ENCODE results near the gene TBC1D4. TPM values are rescaled to one million over a fixed set of nuclear protein-coding genes. Genes with fewer than 3 reads are reported as not detected.
"Not testable (repeated sequence)": the region's sequence is repeated elsewhere in the genome, so short reads cannot be mapped to it uniquely, and the experiment has no call there.

Gene TBC1D4
- total RNA-seq, 1 donor from 2014 or later: 26.1 TPM

DNA sequence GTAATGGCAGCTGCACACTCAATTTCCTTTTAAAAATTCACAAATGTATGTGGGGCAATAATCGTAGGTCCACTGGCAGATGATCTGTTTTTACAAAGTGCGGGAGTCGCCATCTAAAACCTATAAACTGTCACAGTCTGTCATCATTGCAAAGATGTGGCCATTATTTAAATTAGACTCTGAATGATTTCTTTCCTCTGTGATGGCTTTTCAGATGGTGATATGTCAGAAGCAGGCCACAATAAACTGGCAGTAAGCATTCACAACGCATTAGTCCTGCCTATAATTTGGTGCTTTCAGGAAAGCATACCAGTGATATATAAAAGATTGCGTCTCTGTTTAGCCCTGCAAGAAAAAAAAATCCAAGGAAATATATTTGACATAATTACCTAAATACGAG is 226.8 kb downstream of the TBC1D4 start:
- TF ChIP-seq, protein P1, sequence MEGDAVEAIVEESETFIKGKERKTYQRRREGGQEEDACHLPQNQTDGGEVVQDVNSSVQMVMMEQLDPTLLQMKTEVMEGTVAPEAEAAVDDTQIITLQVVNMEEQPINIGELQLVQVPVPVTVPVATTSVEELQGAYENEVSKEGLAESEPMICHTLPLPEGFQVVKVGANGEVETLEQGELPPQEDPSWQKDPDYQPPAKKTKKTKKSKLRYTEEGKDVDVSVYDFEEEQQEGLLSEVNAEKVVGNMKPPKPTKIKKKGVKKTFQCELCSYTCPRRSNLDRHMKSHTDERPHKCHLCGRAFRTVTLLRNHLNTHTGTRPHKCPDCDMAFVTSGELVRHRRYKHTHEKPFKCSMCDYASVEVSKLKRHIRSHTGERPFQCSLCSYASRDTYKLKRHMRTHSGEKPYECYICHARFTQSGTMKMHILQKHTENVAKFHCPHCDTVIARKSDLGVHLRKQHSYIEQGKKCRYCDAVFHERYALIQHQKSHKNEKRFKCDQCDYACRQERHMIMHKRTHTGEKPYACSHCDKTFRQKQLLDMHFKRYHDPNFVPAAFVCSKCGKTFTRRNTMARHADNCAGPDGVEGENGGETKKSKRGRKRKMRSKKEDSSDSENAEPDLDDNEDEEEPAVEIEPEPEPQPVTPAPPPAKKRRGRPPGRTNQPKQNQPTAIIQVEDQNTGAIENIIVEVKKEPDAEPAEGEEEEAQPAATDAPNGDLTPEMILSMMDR (IDR thresholded peaks at IDR 0.05): no peak
- H3K27ac ChIP-seq: no peak overlapping the region
- ATAC-seq (no peak), DNase-seq (no peak)
- intact Hi-C loops (cut with DNase I): no loop called here
- H3K27me3 ChIP-seq: no peaks in the 10 kb centered on the region
- no peaks in the 10 kb centered on the region for H3K36me3 ChIP-seq
- no peaks in the 10 kb centered on the region for H3K9me3 ChIP-seq
- no peaks in the 10 kb centered on the region for H3K4me1 ChIP-seq
- H3K4me3 ChIP-seq: no peak overlapping the region

DNA sequence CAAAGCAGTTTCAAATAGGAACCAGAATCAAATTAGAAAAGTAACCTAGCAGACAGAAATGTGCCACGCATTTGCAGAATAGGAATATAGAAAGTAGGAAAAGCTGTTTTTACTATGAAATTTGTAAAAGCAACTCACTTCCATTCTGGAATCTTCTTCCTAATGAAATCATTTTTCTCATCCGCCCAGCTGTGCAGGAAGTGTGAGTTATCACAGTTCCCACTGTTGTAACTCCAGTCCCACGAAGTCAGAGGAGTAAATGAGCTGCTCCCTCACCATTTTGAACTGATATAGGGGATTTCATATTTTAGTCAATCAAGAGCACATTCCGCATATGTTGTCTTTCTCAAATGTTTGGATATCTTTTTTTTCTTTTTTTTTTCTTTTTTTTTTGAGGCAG is 230.8 kb downstream of the TBC1D4 start:
- H3K27me3 ChIP-seq: no peaks in the 10 kb centered on the region
- H3K27ac ChIP-seq: no peak overlapping the region
- ATAC-seq (no peak), DNase-seq (no peak)
- no peaks in the 10 kb centered on the region for H3K4me1 ChIP-seq
- H3K9me3 ChIP-seq: no peaks in the 10 kb centered on the region
- no peaks in the 10 kb centered on the region for H3K36me3 ChIP-seq
- TF ChIP-seq, protein P1 (IDR thresholded peaks at IDR 0.05): no peak
- H3K4me3 ChIP-seq: no peak overlapping the region
- intact Hi-C loops (cut with DNase I): no loop called here

DNA sequence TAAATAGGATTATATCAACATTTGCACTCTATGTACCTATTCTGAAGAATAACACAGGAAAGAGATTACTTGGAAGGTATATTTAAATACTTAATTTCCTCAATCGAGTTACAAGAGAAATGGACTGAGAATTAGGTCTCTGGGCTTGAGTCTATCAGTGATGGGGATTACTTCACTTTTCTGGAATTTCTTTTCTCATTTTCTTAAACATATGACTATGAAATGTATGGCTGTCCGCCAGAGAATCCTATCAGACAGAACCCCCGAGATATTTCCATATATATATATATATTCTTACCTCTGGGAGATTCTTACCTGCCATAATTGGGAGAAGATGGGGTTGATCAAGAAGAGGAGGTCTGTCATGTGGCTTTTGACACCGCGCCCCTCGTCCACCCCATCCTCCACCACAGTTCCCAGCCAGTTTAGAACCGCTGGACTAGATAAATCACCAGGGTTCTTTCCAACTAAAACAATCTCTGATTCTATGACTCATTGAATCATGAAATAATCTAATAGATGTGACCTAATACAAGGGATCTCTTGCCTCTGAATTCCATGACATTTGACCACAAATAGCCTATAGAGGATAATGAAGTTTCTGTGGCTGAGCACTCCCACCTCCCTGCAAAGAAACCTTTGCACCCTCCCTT is 231.3 kb downstream of the TBC1D4 start:
- H3K9me3 ChIP-seq: no peaks in the 10 kb centered on the region
- no peak overlapping the region for H3K27ac ChIP-seq
- TF ChIP-seq, protein P1 (IDR thresholded peaks at IDR 0.05): no peak
- H3K36me3 ChIP-seq: no peaks in the 10 kb centered on the region
- no peak overlapping the region for H3K4me3 ChIP-seq
- no peaks in the 10 kb centered on the region for H3K4me1 ChIP-seq
- ATAC-seq: no peak
- no peak for DNase-seq
- intact Hi-C loops (cut with DNase I): no loop called here
- no peaks in the 10 kb centered on the region for H3K27me3 ChIP-seq

DNA sequence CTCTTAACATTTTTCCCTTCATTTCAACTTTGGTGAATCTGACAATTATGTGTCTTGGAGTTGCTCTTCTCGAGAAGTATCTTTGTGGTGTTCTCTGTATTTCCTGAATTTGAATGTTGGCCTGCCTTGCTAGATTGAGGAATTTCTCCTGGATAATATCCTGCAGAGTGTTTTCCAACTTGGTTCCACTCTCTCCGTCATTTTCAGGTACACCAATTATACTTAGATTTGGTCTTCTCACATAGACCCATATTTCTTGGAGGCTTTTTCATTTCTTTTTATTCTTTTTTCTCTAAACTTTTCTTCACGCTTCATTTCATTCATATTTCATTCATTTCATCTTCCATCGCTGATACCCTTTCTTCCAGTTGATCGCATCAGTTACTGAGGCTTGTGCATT is 236.4 kb downstream of the TBC1D4 start:
- H3K27me3 ChIP-seq; DNase-seq; H3K9me3 ChIP-seq; H3K4me3 ChIP-seq; H3K27ac ChIP-seq; intact Hi-C loops (cut with DNase I); H3K4me1 ChIP-seq; ATAC-seq; H3K36me3 ChIP-seq: not testable (repeated sequence)

DNA sequence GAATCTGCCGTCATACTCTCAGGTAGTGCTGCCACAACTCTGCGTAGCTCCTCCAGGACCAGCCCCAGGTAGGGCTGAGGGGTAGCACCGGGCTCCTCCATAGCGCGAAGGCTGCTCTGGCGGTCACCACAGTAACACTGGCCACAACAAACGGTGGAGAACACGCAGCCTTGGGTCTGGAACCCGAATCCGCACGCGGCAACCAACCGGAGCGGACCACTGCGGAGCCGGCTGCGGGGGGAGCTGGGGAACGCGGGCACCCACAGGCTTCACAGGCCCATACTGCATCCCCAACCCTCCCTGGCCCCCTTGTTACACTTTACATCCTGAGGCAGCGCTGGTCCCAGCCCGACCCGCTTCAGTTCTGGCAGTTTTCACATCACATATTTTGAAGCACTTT is 241.7 kb downstream of the TBC1D4 start:
- intact Hi-C loops (cut with DNase I); ATAC-seq; H3K9me3 ChIP-seq: not testable (repeated sequence)

DNA sequence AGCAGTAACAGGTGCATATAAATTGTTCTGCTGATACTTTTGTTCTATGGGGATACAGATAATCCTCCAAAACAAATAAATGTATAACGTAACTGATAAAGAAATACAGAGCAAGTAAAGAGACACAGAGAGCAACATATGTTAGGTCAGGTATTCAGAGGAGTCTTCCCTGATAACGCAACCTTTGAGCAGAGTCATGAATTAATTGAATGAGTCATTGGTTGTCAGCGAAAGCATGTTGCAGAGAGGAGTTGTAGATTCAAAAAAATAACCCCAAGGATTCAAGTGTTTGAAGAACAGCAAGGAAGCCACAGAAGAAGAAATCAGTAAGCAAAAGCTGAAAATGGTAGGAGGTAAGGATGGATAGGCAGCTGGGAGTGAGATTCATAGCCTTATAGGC is 245.2 kb downstream of the TBC1D4 start:
- Histone ChIP-seq H3K27ac (no peak overlapping the region), H3K27me3 (no peaks in the 10 kb centered on the region), H3K9me3 (no peaks in the 10 kb centered on the region), H3K36me3 (no peaks in the 10 kb centered on the region), H3K4me3 (no peak overlapping the region), H3K4me1 (no peaks in the 10 kb centered on the region)
- TF ChIP-seq, protein P1 (IDR thresholded peaks at IDR 0.05): no peak
- no peak for DNase-seq
- intact Hi-C loops (cut with DNase I): no loop called here
- no peak for ATAC-seq

More for the DNA sequence above, 241.7 kb downstream of the TBC1D4 start:
- H3K4me1 ChIP-seq, H3K27me3 ChIP-seq, H3K4me3 ChIP-seq, H3K27ac ChIP-seq, DNase-seq, H3K36me3 ChIP-seq: not testable (repeated sequence)

Other genes starting within 250 kb of the TBC1D4 start
- 142 TPM for gene COMMD6, start 55.7 kb upstream of the TBC1D4 start, total RNA-seq
- 12.9 TPM for gene UCHL3, start 67.6 kb upstream of the TBC1D4 start, total RNA-seq
- 549 TPM for gene LMO7, start 154.2 kb upstream of the TBC1D4 start, total RNA-seq